ENCODE data around the gene PRDM16. TPM values are rescaled to one million over a fixed set of nuclear protein-coding genes. Genes with fewer than 3 reads are reported as not detected.

The PRDM16 gene
- total and polyA plus RNA-seq, 2 of the 8 experiments (the other 6 are each of a cell fraction or from before 2014, with no cell fraction given), result 0.39 to 0.43 TPM

- TF ChIP-seq CTCF (IDR thresholded peaks at IDR 0.05; ENCODE audit: control extremely low read depth in 1 of 3, insufficient read depth in 1 of 3, low read depth in 1 of 3, low read length in 3 of 3), result no peak
- no peak for TF ChIP-seq SIX5 (IDR thresholded peaks at IDR 0.05; ENCODE audit: low read depth, low read length)
- no peak for TF ChIP-seq HDAC2 (IDR thresholded peaks at IDR 0.05; ENCODE audit: borderline replicate concordance in 1 of 2, low read depth in 2 of 2, low read length in 2 of 2)
- no peak for TF ChIP-seq E2F6 (IDR thresholded peaks at IDR 0.05)
- TF ChIP-seq TCF12 (IDR thresholded peaks at IDR 0.05; ENCODE audit: low read depth, low read length), result no peak
- TF ChIP-seq FOSL1 (IDR thresholded peaks at IDR 0.05; ENCODE audit: insufficient read depth, low read depth, low read length), result no peak
Observed at GRCh38 chr1:3474016-3474415, 405.0 kb downstream of the PRDM16 start (continued).

All from H1 (cell line).